ENCODE results near the gene SORCS1.

DNA sequence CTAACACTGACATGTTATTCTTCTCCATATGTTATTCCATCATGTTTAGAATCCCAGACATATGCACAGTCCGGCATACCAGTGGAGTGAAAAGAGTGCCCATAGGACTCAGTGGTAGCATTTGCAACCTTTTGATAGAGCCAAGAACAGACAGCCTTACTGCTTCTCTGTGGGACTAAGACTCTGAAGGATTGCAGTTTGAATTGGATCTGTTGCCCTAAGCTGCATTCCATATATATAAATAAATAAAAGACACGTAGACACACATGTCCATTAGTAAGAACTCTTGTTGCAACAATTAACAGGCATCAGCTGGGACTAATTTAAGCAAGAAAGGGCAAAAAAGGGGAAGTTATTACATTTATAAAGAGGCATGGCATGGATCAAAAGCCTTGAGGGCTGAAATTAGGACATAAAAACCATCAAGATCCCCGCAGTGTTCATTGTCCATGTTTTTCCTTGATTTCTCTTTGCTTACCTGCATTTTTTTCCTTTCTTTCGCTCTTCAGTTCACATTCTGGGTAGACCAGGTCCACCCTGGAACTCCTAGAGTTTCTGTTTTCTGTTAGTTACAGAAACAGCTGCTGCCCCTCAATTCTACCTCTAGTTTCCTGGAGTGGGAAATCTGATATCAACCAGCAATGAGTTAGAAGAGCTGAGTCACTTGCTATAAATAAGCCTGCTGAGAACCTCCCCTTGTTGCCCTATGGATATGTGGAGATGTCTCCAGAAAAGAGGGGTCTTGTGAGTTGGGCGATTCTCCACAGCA lies 132.4 kb downstream of the SORCS1 start:
- TF ChIP-seq, protein P1, sequence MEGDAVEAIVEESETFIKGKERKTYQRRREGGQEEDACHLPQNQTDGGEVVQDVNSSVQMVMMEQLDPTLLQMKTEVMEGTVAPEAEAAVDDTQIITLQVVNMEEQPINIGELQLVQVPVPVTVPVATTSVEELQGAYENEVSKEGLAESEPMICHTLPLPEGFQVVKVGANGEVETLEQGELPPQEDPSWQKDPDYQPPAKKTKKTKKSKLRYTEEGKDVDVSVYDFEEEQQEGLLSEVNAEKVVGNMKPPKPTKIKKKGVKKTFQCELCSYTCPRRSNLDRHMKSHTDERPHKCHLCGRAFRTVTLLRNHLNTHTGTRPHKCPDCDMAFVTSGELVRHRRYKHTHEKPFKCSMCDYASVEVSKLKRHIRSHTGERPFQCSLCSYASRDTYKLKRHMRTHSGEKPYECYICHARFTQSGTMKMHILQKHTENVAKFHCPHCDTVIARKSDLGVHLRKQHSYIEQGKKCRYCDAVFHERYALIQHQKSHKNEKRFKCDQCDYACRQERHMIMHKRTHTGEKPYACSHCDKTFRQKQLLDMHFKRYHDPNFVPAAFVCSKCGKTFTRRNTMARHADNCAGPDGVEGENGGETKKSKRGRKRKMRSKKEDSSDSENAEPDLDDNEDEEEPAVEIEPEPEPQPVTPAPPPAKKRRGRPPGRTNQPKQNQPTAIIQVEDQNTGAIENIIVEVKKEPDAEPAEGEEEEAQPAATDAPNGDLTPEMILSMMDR (IDR thresholded peaks at IDR 0.05), result no peak
- TF ChIP-seq EP300 (IDR thresholded peaks at IDR 0.05) (no peak), POLR2A (IDR thresholded peaks at IDR 0.05) (no peak)

Data from ovary (tissue), 3 donors.